Tibial nerve (tissue), 4 donors: ENCODE results near the gene NFXL1.

Experiments used
- EP300 ChIP-seq, 2 donors: sonication (generic); formaldehyde crosslinking; IDR thresholded peaks; one replicate each; pipeline ENCODE4 v1.6.1; 2017; ENCODE audit warnings: antibody characterized with exemption in 2 of 2, mild to moderate bottlenecking in 1 of 2
- POLR2A ChIP-seq, 2 donors: fragments of 450-650 bp; IDR thresholded peaks; one replicate each; pipeline ENCODE4 v1.6.1; 2017; ENCODE audit warnings: antibody characterized with exemption in 2 of 2, mild to moderate bottlenecking in 2 of 2, moderate library complexity in 2 of 2
- TF ChIP-seq, protein P1 (sequence below), 5 experiments: fragments of 200-600 bp in 3 of 5; fragments of 450-650 bp in 2 of 5; sonication (generic) in 3 of 5; IDR thresholded peaks; one replicate each; pipeline ENCODE4 v1.5.1; 2016 to 2019; ENCODE audit warnings: antibody characterized with exemption in 5 of 5, mild to moderate bottlenecking in 3 of 5, moderate library complexity in 2 of 5

DNA sequence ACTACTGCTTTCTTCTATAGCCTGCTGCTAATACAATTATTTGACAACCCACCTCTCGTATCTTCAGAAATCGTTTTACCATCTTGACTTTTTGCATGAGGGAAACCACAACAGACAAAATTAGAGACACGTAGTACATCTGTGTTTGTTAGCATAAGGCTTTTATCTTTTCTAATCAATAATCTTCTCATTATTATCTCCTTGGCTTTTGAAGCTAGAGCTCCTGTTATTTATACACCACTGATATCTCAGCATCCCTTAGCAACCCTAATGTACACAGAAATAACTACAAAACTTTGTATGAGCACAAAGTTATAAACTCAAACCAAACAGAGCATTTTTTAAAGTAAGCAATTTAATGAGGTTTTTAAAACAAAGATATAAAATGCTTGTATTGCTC, 116.2 kb downstream of the NFXL1 start:
- TF ChIP-seq, protein P1, sequence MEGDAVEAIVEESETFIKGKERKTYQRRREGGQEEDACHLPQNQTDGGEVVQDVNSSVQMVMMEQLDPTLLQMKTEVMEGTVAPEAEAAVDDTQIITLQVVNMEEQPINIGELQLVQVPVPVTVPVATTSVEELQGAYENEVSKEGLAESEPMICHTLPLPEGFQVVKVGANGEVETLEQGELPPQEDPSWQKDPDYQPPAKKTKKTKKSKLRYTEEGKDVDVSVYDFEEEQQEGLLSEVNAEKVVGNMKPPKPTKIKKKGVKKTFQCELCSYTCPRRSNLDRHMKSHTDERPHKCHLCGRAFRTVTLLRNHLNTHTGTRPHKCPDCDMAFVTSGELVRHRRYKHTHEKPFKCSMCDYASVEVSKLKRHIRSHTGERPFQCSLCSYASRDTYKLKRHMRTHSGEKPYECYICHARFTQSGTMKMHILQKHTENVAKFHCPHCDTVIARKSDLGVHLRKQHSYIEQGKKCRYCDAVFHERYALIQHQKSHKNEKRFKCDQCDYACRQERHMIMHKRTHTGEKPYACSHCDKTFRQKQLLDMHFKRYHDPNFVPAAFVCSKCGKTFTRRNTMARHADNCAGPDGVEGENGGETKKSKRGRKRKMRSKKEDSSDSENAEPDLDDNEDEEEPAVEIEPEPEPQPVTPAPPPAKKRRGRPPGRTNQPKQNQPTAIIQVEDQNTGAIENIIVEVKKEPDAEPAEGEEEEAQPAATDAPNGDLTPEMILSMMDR (IDR thresholded peaks at IDR 0.05), result no peak
- TF ChIP-seq POLR2A (IDR thresholded peaks at IDR 0.05), result no peak
- no peak for TF ChIP-seq EP300 (IDR thresholded peaks at IDR 0.05)
